Measurements from ENCODE around the gene CRYGB.
"Not testable (repeated sequence)": the region's sequence is repeated elsewhere in the genome, so short reads cannot be mapped to it uniquely, and the experiment has no call there.

Gene CRYGB

DNA sequence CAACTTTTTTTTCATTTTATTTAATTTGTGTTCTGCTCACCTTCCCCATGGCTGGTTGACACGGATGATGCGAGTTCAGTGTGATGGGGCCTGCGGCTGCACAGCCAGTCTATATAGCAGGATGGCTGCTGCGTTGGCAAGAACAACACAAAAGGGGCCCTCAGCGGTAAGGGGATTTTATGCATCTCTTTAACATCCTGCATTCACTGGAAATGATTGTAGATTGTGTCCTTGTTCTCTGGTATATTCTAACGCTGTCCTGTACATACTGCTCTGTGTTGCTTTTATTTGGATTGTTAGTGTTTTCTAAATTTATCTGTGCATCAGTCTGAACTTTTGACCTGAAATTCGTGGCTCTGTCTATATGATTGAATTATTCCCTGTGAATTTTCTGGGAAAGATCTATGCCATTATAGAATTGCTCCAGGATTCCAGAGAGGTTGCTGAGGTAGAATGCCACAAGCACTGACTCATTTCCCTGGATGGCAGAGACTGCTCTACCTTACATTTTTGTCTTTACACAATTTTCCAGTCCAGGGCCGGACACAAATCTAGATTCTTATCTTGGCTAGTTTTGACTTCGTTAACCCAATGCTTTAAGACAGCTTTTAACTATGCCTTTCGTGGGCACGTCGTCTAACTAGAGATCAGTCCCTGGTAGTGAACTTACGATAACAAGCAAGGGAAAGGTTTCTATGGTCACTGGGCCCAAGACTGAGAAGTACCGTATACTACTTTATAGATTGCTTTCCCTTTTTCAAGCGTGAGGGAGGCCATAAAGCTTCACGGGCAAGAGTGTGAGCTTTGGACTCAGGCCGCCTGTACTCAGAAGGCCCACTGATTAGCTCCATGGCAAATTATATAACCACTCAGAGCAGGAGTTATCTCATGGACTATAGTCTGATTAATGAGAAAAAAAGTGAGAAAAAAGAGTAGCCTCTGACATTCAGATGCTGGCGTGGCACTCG, 15.9 kb downstream of the CRYGB start, which contains the start of gene CRYGC:
CRYGC (minus strand) TSS at position 85 of the 968 bp plus-strand sequence; CDS start at position 49, 36 bp downstream.
- H3K4me3 ChIP-seq (ENCODE audit: low read length): no peak within 1 kb of the TSS
- no peaks in the 10 kb centered on the region for H3K27me3 ChIP-seq (ENCODE audit: low read depth, low read length)
- H3K27ac ChIP-seq (ENCODE audit: low read length): no peak within 1 kb of the TSS
- H3K9ac ChIP-seq (ENCODE audit: low read length): no peak within 1 kb of the TSS
- no peaks in the 10 kb centered on the region for H3K4me1 ChIP-seq (ENCODE audit: low read length)
- no peaks in the 10 kb centered on the region for H3K9me3 ChIP-seq (ENCODE audit: insufficient read depth, low read length)
- no peaks in the 10 kb centered on the region for H3K79me2 ChIP-seq (ENCODE audit: low read length)
- TF ChIP-seq, protein P1, sequence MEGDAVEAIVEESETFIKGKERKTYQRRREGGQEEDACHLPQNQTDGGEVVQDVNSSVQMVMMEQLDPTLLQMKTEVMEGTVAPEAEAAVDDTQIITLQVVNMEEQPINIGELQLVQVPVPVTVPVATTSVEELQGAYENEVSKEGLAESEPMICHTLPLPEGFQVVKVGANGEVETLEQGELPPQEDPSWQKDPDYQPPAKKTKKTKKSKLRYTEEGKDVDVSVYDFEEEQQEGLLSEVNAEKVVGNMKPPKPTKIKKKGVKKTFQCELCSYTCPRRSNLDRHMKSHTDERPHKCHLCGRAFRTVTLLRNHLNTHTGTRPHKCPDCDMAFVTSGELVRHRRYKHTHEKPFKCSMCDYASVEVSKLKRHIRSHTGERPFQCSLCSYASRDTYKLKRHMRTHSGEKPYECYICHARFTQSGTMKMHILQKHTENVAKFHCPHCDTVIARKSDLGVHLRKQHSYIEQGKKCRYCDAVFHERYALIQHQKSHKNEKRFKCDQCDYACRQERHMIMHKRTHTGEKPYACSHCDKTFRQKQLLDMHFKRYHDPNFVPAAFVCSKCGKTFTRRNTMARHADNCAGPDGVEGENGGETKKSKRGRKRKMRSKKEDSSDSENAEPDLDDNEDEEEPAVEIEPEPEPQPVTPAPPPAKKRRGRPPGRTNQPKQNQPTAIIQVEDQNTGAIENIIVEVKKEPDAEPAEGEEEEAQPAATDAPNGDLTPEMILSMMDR (IDR thresholded peaks at IDR 0.05; ENCODE audit: low read depth, low read length): no peak
- no peak for TF ChIP-seq EZH2phosphoT487 (IDR thresholded peaks at IDR 0.05; ENCODE audit: low read depth)
- no peaks in the 10 kb centered on the region for H4K20me1 ChIP-seq (ENCODE audit: insufficient read depth, low read length)
- H2AFZ ChIP-seq (ENCODE audit: low read depth, low read length): no peak within 1 kb of the TSS
- H3K4me2 ChIP-seq (ENCODE audit: low read length): no peak within 1 kb of the TSS
- no peaks in the 10 kb centered on the region for H3K36me3 ChIP-seq (replicated peaks; ENCODE audit: low read depth, low read length)

- Histone ChIP-seq H3K4me2 (ENCODE audit: low read length) (no peak overlapping the region), H3K9me3 (ENCODE audit: insufficient read depth, low read length) (no peaks in the 10 kb centered on the region), H3K4me3 (ENCODE audit: low read length) (no peak overlapping the region), H3K9ac (ENCODE audit: low read length) (no peak overlapping the region), H3K4me1 (ENCODE audit: low read length) (no peaks in the 10 kb centered on the region), H2AFZ (ENCODE audit: low read depth, low read length) (no peak overlapping the region), H3K27ac (ENCODE audit: low read length) (no peak overlapping the region), H3K27me3 (ENCODE audit: low read depth, low read length) (no peaks in the 10 kb centered on the region), H3K79me2 (ENCODE audit: low read length) (no peaks in the 10 kb centered on the region), H3K36me3 (replicated peaks; ENCODE audit: low read depth, low read length) (no peaks in the 10 kb centered on the region), H4K20me1 (ENCODE audit: insufficient read depth, low read length) (no peaks in the 10 kb centered on the region)
- no peak for TF ChIP-seq EZH2phosphoT487 (IDR thresholded peaks at IDR 0.05; ENCODE audit: low read depth)
- TF ChIP-seq, protein P1 (IDR thresholded peaks at IDR 0.05; ENCODE audit: low read depth, low read length): no peak
These were observed 17.8 kb downstream of the CRYGB start for GRCh38 chr2:208128136-208128535.

GRCh38 chr2:208127090-208127489, 18.9 kb downstream of the CRYGB start:
- no peaks in the 10 kb centered on the region for H3K27me3 ChIP-seq (ENCODE audit: low read depth, low read length)
- TF ChIP-seq EZH2phosphoT487 (IDR thresholded peaks at IDR 0.05; ENCODE audit: low read depth): no peak
- TF ChIP-seq, protein P1 (IDR thresholded peaks at IDR 0.05; ENCODE audit: low read depth, low read length): no peak

GRCh38 chr2:208125251-208125650, 20.7 kb downstream of the CRYGB start:
- TF ChIP-seq, protein P1 (IDR thresholded peaks at IDR 0.05; ENCODE audit: low read depth, low read length): no peak
- TF ChIP-seq EZH2phosphoT487 (IDR thresholded peaks at IDR 0.05; ENCODE audit: low read depth): no peak
- Histone ChIP-seq H2AFZ (ENCODE audit: low read depth, low read length) (no peak overlapping the region), H4K20me1 (ENCODE audit: insufficient read depth, low read length) (no peaks in the 10 kb centered on the region), H3K9ac (ENCODE audit: low read length) (no peak overlapping the region), H3K79me2 (ENCODE audit: low read length) (no peaks in the 10 kb centered on the region), H3K4me2 (ENCODE audit: low read length) (no peak overlapping the region), H3K9me3 (ENCODE audit: insufficient read depth, low read length) (no peaks in the 10 kb centered on the region), H3K27ac (ENCODE audit: low read length) (no peak overlapping the region), H3K4me3 (ENCODE audit: low read length) (no peak overlapping the region), H3K27me3 (ENCODE audit: low read depth, low read length) (no peaks in the 10 kb centered on the region), H3K4me1 (ENCODE audit: low read length) (no peaks in the 10 kb centered on the region), H3K36me3 (replicated peaks; ENCODE audit: low read depth, low read length) (no peaks in the 10 kb centered on the region)

More at GRCh38 chr2:208127090-208127489, 18.9 kb downstream of the CRYGB start:
- no peak overlapping the region for H3K27ac ChIP-seq (ENCODE audit: low read length)
- H3K9ac ChIP-seq (ENCODE audit: low read length): no peak overlapping the region
- H4K20me1 ChIP-seq (ENCODE audit: insufficient read depth, low read length): no peaks in the 10 kb centered on the region
- no peak overlapping the region for H3K4me3 ChIP-seq (ENCODE audit: low read length)
- no peaks in the 10 kb centered on the region for H3K79me2 ChIP-seq (ENCODE audit: low read length)
- H3K9me3 ChIP-seq (ENCODE audit: insufficient read depth, low read length): no peaks in the 10 kb centered on the region
- H3K36me3 ChIP-seq (replicated peaks; ENCODE audit: low read depth, low read length): no peaks in the 10 kb centered on the region
- no peak overlapping the region for H3K4me2 ChIP-seq (ENCODE audit: low read length)
- no peaks in the 10 kb centered on the region for H3K4me1 ChIP-seq (ENCODE audit: low read length)
- H2AFZ ChIP-seq (ENCODE audit: low read depth, low read length): no peak overlapping the region

DNA sequence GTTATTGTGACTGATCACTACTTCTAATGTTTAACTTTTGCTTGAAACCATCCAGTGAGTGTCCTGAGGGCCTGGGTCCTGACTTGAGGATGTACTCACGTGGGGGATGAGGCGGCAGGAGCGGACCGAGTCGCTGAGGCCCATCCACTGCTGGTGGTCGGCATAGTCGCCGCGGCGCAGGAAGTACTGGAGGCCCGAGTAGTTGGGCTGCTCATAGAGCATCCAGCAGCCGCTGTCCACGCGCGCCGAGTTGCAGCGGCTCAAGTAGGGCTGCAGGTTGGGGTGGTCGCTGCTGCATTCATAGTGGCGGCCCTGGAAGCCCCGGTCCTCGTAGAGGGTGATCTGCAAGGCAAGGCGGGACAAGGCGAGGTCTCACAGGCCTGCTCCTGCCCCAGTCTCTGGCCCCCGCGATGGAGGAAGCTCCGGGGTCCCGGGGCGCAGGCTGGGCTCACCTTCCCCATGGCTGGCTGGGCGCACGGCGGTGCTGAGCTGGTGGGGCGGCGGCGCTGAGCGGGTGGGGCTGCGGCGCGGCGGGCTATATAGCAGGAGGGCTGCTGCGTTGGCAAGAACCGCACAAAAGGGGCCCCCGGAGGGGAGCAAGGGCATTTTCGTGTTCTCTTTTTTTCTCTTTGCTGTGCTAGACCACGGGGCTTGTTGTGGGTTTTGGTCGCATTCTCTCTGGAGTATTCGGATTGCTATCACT, 21.8 kb downstream of the CRYGB start, which contains the start of gene CRYGD:
CRYGD (minus strand) TSS at position 512 of the 703 bp plus-strand sequence; CDS start at position 461, 51 bp downstream.
- not testable (repeated sequence) for H3K27ac ChIP-seq (ENCODE audit: low read length); H2AFZ ChIP-seq (ENCODE audit: low read depth, low read length); H3K36me3 ChIP-seq (replicated peaks; ENCODE audit: low read depth, low read length); H3K4me1 ChIP-seq (ENCODE audit: low read length); H3K27me3 ChIP-seq (ENCODE audit: low read depth, low read length); H3K9ac ChIP-seq (ENCODE audit: low read length); H4K20me1 ChIP-seq (ENCODE audit: insufficient read depth, low read length); H3K79me2 ChIP-seq (ENCODE audit: low read length); H3K4me3 ChIP-seq (ENCODE audit: low read length); H3K4me2 ChIP-seq (ENCODE audit: low read length); H3K9me3 ChIP-seq (ENCODE audit: insufficient read depth, low read length)

Data from OCI-LY3 (cell line).